Renal cortical epithelial cell (primary cell): ENCODE results near the gene AFF3. TPM values are rescaled to one million over a fixed set of nuclear protein-coding genes. Genes with fewer than 3 reads are reported as not detected.
A peak's percentile ranks its signal among the peaks of the same experiment; 100 is the strongest.
"Not testable (repeated sequence)": the region's sequence is repeated elsewhere in the genome, so short reads cannot be mapped to it uniquely, and the experiment has no call there.

Experiments used
- DNase-seq: peaks from one replicate; pipeline ENCODE4 v3.0.0-alpha.2; 2011; ENCODE audit warnings: low read depth
- total RNA-seq: library from RNA; depleted of rRNA; stranded (reverse); fragments of >200 nt; gene quantifications from 2 replicates; pipeline ENCODE4 v1.2.3, GENCODE V29; 2014

AFF3 gene
- total RNA-seq, 1 donor from 2014 or later: 0.10 TPM

DNA sequence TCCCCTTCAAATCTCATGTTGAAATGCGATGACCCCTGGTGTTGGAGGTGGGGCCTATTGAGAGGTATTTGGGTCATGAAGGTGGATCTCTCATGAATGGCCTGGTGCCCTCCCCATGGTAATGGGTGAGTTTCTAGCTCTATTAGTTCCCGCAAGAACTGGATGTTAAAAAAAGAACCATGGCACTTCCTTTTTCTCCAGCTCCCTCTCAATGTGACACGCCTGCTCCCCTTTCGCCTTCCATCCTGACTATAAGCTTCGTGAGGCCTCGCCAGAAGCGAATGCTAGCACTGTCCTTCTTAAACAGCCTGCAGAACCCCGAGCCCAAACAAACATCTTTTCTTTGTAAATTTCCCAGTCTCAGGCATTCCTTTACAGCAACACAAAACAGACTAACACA is 349.4 kb downstream of the AFF3 start:
- no peak for DNase-seq

GRCh38 chr2:99789849-99790248 is 352.5 kb downstream of the AFF3 start:
- DNase-seq: no peak

DNA sequence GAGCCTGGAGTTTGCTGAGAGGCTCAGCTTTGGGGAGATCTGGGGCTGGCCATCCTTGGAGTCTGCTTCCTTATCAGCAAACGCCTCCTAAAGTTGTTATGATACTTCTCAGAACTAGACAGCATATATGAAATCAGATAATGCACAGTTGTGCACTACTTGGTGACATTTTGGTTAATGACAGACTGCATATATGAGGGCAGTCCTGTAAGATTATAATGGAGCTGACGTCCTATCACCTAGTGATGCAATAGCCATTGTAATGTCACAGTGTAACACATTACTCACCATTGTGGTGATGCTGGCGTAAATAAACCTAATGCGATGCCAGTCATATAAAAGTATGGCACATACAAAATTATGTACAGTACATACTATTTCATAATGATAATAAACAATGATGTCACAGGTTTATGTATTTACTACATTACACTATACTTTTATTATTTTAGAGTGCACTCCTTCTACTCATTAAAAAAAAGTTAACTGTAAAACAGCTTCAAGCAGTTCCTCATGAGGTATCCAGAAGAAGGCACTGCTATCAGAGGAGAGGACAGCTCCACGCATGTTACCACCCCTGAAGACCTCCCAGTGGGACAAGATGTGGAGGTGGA is 354.5 kb downstream of the AFF3 start:
- no peak for DNase-seq

DNA sequence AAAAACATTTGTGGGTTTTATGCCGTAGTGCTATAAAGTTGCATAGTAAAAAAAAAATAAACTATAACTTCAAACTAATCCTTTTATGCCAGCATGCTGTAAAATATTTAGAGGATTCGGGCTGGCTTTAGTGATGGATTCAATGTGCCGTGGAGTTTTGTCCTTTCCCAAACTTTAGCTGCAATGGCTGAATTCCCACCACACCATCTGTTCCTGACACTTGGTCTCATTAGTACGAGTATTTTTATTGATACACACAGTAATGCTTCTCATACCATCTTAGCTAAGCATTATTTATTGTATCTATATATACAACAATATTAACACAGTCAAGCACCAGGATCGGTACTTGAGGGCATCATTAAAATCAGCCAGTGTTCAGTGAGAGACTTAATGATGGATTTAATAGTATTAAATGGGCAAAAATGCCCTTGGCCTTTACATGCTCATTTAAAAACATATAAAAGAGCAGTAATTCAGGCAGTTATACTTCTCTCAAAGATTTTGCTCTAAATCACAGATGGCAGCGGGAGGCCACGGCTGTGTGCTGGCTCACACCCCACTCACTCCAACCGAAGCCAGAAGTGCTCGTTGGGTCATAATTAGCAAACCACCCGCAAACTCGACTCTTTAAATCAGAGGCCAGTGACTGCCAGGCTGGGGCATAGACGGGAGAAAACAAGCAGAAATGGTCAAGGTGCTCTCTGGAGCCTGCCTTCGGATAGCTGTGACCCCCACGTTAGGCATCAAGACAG is 355.6 kb downstream of the AFF3 start:
- DNase-seq: no peak

- DNase-seq: no peak
Measured at GRCh38 chr2:99784946-99785345, 357.4 kb downstream of the AFF3 start.

GRCh38 chr2:99784282-99784681 is 358.1 kb downstream of the AFF3 start:
- DNase-seq: no peak

DNA sequence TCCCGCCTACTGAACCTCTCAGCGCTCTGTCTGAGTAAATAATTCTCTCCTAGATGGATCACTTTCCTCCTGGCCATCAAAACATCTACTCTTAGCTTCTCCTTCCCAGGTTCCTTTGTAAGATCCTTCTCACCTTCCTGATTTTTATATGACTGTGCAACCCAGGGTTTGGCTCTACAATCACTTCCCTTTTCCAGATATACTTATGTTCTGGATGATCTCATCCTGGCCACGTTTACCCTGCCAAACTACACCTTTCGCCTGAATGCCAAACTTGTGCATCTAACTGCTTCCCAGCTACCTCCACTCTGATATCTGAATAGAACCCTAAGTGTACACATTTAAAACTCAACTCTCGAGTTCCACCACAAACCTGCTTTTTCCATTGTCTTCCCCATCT is 362.1 kb downstream of the AFF3 start:
- no peak for DNase-seq

GRCh38 chr2:99779276-99779675 is 363.1 kb downstream of the AFF3 start:
- DNase-seq: no peak

DNA sequence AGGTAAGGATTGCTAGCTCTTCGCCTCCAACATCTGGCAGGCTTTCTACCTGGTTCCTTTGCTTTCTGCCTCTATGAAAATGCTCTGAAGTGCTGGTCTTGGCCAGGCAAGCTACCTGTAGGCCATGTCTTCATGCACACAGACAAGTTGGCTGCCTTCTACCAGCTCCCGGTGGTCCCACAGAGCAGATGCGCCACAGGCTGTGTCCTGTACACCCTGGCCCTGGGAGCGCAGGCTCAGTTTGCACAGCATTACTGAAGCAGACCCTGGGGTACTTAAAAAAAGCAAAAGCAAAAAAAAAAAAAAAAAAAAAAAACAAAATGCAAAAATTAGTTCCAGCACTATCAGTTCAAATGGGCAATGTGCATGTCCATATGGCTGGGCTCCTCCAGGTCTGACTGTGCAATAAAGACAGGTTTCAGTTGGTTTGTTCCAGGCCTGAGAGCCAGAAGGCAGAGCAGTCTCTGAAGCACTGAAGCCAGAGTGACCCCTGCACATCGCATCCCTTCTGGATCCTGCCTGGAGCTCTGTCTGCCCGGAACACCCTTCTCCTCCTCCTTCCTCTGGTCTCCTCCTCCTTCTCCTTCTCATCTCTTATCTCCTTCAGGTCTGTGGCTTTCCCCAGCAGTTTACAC is 364.6 kb downstream of the AFF3 start:
- no peak for DNase-seq

DNA sequence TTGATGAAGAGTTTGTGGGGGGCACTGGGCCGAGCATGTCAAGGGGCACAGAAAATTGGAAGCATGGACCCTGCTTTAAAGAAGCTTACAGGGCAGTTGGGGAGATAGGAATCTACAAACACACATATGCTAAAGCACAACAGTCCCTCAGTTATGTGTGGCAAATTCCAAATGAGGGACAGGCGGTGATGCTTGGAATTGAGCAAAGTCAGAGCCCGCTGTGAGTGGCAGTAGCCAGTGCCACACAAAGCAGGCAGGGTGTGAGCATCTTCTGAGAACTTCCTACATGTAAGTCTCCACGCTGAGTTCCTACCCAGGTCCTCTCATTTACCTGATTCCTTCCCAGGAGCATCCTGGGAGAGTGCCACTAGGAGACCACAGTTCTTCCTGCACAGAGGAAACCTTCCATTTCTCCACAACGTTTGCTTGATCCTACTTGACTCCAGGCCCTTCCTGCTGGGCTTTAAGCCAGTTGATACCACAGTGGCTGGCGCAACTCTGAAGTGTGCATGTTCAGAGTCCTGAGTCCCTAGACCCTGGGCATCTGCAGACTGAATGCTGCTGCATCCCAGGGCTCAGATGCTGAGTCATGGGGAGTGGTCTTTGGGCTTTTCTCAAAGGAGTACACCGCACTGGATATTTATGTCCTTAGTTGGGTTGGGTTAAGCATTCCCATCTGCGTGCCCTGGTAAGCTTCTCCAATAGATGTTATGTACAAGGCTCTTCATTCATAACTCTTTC is 365.3 kb downstream of the AFF3 start:
- DNase-seq: no peak

DNA sequence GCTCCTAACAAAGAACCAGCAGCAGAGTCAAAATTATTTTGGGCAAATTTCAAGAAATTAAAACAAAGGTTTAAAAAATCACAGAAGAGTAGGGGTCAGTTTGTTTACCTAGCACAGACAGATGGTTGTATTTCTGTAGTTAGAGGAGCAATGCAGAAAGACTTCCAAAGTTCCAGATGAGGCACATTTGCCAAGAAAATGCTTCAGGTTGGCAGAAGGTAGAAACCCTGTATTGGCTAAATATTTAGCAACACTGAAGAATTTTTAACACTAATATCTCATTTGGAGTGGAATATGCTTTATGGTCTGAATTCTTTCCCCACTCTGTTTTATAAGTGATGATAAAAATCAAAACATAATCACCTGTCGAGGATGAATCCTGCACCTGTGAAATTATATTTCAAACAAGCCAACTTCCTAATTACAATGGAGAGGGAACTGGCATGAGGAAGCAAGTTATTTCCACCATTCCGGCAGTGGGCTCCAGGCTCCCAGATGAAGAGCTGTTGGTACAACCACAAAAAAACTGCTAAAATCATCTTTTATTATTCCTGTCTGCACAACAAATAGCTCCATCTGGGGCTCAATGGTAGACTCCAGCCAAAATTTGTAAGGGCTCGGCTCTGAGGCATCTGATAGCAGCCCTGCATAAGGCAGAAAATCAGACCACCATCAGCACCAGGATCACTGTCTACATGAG is 366.0 kb downstream of the AFF3 start:
- no peak for DNase-seq

GRCh38 chr2:99775585-99775984 is 366.8 kb downstream of the AFF3 start:
- peak; percentile 33 for DNase-seq

DNA sequence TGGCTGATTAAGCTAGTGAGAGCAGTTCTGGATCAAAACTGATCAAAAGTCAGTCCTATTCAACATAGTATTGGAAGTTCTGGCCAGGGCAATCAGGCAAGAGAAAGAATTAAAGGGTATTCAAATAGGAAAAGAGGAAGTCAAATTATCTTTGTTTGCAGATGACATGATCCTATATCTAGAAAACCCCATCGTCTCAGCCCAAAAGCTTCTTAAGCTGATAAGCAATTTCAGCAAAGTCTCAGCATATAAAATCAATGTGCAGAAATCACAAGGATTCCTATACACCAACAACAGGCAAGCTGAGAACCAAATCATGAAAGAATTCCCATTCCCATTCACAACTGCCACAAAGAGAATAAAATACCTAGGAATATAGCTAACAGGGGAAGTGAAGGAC is 368.7 kb downstream of the AFF3 start:
- not testable (repeated sequence) for DNase-seq

GRCh38 chr2:99772591-99773331 is 369.6 kb downstream of the AFF3 start:
- DNase-seq: no peak

GRCh38 chr2:99771681-99772333 is 370.6 kb downstream of the AFF3 start:
- no peak for DNase-seq

DNA sequence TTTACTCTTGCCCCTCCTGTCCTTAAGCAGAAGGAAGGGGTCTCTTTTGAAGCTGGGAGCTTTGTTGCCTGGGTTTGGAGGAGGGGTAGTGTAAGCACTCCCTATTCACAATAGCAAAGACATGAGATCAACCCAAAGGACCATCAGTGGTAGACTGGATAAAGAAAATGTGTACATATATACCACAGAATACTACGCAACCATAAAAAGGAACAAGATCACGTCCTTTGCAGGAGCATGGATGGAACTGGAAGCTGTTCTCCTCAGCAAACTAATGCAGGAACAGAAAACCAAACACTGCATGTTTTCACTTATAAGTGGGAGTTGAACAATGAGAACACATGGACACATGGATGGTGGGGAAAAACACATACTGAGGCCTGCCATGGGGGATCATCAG is 371.5 kb downstream of the AFF3 start:
- DNase-seq: no peak

DNA sequence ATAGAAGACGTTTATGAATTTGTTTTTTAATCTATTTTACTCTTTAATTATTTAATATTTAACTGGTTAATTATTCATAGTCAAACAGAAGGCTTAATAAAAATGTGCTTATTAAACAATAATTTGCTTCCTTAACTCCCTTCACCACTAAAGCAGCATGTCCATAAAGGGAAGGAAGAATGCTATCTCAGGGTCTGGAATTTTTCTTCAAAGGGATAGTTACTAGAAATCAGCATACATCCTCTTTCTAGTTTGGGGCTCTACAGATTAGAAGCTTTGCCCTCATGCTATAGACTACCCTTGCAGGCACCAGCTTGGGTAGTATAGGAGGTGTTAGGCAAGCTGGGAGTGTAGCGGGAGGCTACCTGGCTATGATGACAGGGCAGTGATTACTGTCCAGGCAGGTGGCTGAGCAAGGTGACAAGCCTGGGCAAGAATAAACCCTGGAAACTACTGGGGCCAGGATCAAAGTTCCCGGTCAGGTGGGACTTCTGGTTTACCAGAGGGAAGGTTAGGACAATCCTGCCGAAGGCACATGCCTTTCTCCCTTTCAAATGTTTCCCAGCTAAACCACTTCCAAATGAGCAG is 376.6 kb downstream of the AFF3 start:
- no peak for DNase-seq

DNA sequence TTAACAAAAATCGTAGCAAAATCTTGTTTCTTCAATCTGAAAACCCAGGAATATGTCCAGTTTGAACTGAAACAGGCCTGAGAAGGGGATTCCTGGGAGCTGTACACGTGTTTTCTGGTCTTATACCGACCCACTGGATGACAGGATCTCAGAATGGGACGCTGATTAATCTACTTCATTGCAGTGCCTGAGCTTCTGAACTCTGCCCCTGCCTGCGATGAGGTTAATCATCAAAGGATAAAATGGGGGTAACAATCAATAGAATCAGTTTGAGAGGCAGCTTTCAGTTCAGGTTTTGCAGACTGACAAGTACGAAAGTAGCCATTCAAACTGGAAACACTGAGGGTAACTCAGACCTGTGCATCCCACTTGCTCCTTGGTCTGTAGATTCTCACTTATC is 378.6 kb downstream of the AFF3 start:
- DNase-seq: no peak

- no peak for DNase-seq
Measured at GRCh38 chr2:99762714-99763113, 379.7 kb downstream of the AFF3 start.

DNA sequence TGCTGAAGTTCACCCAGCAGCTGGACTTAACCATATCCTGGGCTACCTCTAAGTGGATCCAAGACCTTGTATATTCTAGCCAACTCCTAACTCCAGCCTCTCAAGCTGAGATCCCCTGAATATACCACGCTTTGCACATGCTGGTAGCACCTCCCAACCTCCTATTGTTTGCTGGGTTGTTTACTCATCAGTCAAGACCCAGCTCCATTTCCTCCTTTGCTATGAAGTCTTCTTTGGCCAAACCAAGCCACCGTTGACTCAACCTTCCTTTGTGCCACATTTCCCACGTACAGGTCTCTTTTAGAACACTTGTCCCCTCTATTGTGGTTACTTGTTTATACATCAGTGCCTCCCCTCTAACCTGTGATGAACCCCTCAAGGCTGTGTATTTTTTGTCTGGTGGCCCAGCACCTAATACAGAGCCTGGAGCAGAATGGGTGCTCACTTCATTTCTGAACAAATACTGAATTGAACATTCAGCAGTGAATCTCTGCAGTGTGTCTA is 384.7 kb downstream of the AFF3 start:
- no peak for DNase-seq
